ENCODE measurements around the gene NOXO1. TPM values are rescaled to one million over a fixed set of nuclear protein-coding genes. Genes with fewer than 3 reads are reported as not detected.
A peak's percentile ranks its signal among the peaks of the same experiment; 100 is the strongest.

Gene NOXO1
- total RNA-seq (2021) (0.90 and 1.2 TPM in 2 replicates), Bru-seq, nascent RNA (percentile 16 among the genes with signal in this experiment), BruChase-seq, experiment 1, labeled RNA remaining after a 2-hour chase (not detected), BruChase-seq, experiment 2, labeled RNA remaining after a 6-hour chase (percentile 4 among the genes with signal in this experiment)
- long read RNA-seq, partial matches to known transcripts = 0 of 1 reads
- long read RNA-seq, other reads (novel, unspliced or antisense) = 1 of 1 reads

DNA sequence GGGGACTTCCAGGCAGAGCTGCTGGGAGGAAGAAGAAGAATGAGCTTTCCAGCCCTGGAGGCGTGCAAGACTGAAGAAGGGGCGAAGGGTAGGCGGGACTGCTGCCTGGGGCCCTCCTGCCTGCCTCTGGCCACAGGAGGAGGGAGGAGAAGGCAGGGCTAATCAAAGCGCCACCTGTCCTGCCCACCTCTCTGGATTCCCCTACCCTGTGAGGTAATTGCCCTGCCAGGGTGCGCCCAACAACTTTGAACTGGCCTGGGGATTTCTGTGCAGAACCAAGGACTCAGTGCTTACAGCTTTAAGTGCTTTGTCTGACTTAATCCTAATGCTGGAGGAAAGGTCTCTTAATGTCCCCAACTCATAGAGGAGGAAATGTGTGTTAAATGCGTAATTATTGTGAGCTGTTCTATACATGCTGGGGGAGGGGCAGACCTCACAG is at the start of gene NOXO1:
TSS of gene NOXO1 (minus strand) at position 72 of the 439 bp plus-strand sequence. CDS start 290 bp downstream, outside the sequence.
- Histone ChIP-seq H3K27me3 (replicated peaks; ENCODE audit: insufficient read depth, low read depth, low read length, poor library complexity) (no peaks in the 10 kb centered on the region), H3K36me3 (ENCODE audit: insufficient read depth, low read length, poor library complexity, severe bottlenecking) (peaks cover 22% of the 10 kb centered on the region), H3K27ac (ENCODE audit: low read depth, low read length, poor library complexity, severe bottlenecking) (no peak within 1 kb of the TSS), H3K4me3 (ENCODE audit: low read depth, low read length, poor library complexity, severe bottlenecking) (no peak within 1 kb of the TSS), H3K4me1 (ENCODE audit: insufficient read depth, low read length, poor library complexity, severe bottlenecking) (peaks cover 20% of the 10 kb centered on the region), H3K9me3 (ENCODE audit: low read depth, low read length, poor library complexity, severe bottlenecking) (no peaks in the 10 kb centered on the region)
- no peak for TF ChIP-seq EZH2 (IDR thresholded peaks at IDR 0.05; ENCODE audit: borderline replicate concordance, low read depth, low read length, poor library complexity, severe bottlenecking)
- TF ChIP-seq, protein P1, sequence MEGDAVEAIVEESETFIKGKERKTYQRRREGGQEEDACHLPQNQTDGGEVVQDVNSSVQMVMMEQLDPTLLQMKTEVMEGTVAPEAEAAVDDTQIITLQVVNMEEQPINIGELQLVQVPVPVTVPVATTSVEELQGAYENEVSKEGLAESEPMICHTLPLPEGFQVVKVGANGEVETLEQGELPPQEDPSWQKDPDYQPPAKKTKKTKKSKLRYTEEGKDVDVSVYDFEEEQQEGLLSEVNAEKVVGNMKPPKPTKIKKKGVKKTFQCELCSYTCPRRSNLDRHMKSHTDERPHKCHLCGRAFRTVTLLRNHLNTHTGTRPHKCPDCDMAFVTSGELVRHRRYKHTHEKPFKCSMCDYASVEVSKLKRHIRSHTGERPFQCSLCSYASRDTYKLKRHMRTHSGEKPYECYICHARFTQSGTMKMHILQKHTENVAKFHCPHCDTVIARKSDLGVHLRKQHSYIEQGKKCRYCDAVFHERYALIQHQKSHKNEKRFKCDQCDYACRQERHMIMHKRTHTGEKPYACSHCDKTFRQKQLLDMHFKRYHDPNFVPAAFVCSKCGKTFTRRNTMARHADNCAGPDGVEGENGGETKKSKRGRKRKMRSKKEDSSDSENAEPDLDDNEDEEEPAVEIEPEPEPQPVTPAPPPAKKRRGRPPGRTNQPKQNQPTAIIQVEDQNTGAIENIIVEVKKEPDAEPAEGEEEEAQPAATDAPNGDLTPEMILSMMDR (conservative IDR thresholded peaks at IDR 0.05; ENCODE audit: low read depth, low read length) = no peak
- BruUV-seq (replicated peaks) = no TSS peak
- DNase-seq (ENCODE audit: low spot score) = peak; percentile 62
- ChIA-PET CTCF (interaction anchor here (0.7 to 0.9 kb wide), 2 partner anchors 9 to 24 kb away, joined by 3 to 6 read pairs; no protein-coding TSS in a partner anchor), POLR2A (ENCODE audit: low non-redundant PET) (interaction anchor here (0.6 to 0.7 kb wide), 2 partner anchors 16 to 692 kb away, joined by 4 to 5 read pairs; partner anchors contain the start of gene RPS2)
- intact Hi-C loops (cut with micrococcal nuclease; ENCODE audit: unreplicated experiment) = no loop called here

GRCh38 chr16:2030036-2030435 is 48.8 kb upstream of the NOXO1 start:
- no peaks in the 10 kb centered on the region for H3K9me3 ChIP-seq (ENCODE audit: low read depth, low read length, poor library complexity, severe bottlenecking)
- no peaks in the 10 kb centered on the region for H3K36me3 ChIP-seq (ENCODE audit: insufficient read depth, low read length, poor library complexity, severe bottlenecking)
- TF ChIP-seq, protein P1 (conservative IDR thresholded peaks at IDR 0.05; ENCODE audit: low read depth, low read length) = no peak
- no peak for TF ChIP-seq EZH2 (IDR thresholded peaks at IDR 0.05; ENCODE audit: borderline replicate concordance, low read depth, low read length, poor library complexity, severe bottlenecking)
- BruUV-seq (replicated peaks) = no TSS peak
- no peaks in the 10 kb centered on the region for H3K27me3 ChIP-seq (replicated peaks; ENCODE audit: insufficient read depth, low read depth, low read length, poor library complexity)
- POLR2A ChIA-PET (ENCODE audit: low non-redundant PET) = no interaction called here
- H3K4me1 ChIP-seq (ENCODE audit: insufficient read depth, low read length, poor library complexity, severe bottlenecking) = peaks cover 22% of the 10 kb centered on the region
- intact Hi-C loops (cut with micrococcal nuclease; ENCODE audit: unreplicated experiment) = no loop called here
- no peak for DNase-seq (ENCODE audit: low spot score)
- no peak overlapping the region for H3K27ac ChIP-seq (ENCODE audit: low read depth, low read length, poor library complexity, severe bottlenecking)
- no peak overlapping the region for H3K4me3 ChIP-seq (ENCODE audit: low read depth, low read length, poor library complexity, severe bottlenecking)
- CTCF ChIA-PET = no interaction called here

- H3K36me3 ChIP-seq (ENCODE audit: insufficient read depth, low read length, poor library complexity, severe bottlenecking) = no peaks in the 10 kb centered on the region
- TF ChIP-seq EZH2 (IDR thresholded peaks at IDR 0.05; ENCODE audit: borderline replicate concordance, low read depth, low read length, poor library complexity, severe bottlenecking) = no peak
- TF ChIP-seq, protein P1 (conservative IDR thresholded peaks at IDR 0.05; ENCODE audit: low read depth, low read length) = no peak
- H3K27me3 ChIP-seq (replicated peaks; ENCODE audit: insufficient read depth, low read depth, low read length, poor library complexity) = no peaks in the 10 kb centered on the region
- intact Hi-C loops (cut with micrococcal nuclease; ENCODE audit: unreplicated experiment) = no loop called here
- no peak overlapping the region for H3K4me3 ChIP-seq (ENCODE audit: low read depth, low read length, poor library complexity, severe bottlenecking)
- BruUV-seq (replicated peaks) = no TSS peak
- ChIA-PET CTCF (no interaction called here), POLR2A (ENCODE audit: low non-redundant PET) (no interaction called here)
- H3K27ac ChIP-seq (ENCODE audit: low read depth, low read length, poor library complexity, severe bottlenecking) = no peak overlapping the region
- DNase-seq (ENCODE audit: low spot score) = no peak
- H3K4me1 ChIP-seq (ENCODE audit: insufficient read depth, low read length, poor library complexity, severe bottlenecking) = peaks cover 22% of the 10 kb centered on the region
- no peaks in the 10 kb centered on the region for H3K9me3 ChIP-seq (ENCODE audit: low read depth, low read length, poor library complexity, severe bottlenecking)
Observed at GRCh38 chr16:2029350-2029749, 48.1 kb upstream of the NOXO1 start.

Data from A673 (cell line).